Heart left ventricle (tissue), 16 donors: ENCODE measurements around the gene PREX1. TPM values are rescaled to one million over a fixed set of nuclear protein-coding genes. Genes with fewer than 3 reads are reported as not detected.
A peak's percentile ranks its signal among the peaks of the same experiment; 100 is the strongest.

Experiments
- ATAC-seq, 4 donors: fragments of 200-7000 bp; cut with Tn5 transposase; one replicate each; pipeline ENCODE4 v1.9.1; 2020 to 2022; ENCODE audit warnings: moderate library complexity in 4 of 4, mild to moderate bottlenecking in 3 of 4, moderate number of reproducible peaks in 1 of 4
- DNase-seq, 5 donors: peaks; one replicate each; pipeline ENCODE4 v3.0.0-alpha.2; 2020
- H3K27ac ChIP-seq, 12 donors: fragments of 200-600 bp; sonication (generic) in 4 of 12; one replicate each; pipeline versions ENCODE4 v1.5.0 to v1.8.0; 2016 to 2022; ENCODE audit warnings: mild to moderate bottlenecking in 2 of 12
- H3K27me3 ChIP-seq, 9 donors: fragments of 200-600 bp; sonication (generic) in 2 of 9; one replicate each; pipeline versions ENCODE4 v1.5.1 to v1.8.0; 2016 to 2022; ENCODE audit warnings: mild to moderate bottlenecking in 3 of 9
- H3K36me3 ChIP-seq, 9 donors: fragments of 200-600 bp; sonication (generic) in 2 of 9; one replicate each; pipeline versions ENCODE4 v1.5.0 to v1.8.0; 2018 to 2022; ENCODE audit warnings: mild to moderate bottlenecking in 2 of 9
- H3K4me1 ChIP-seq, 12 donors: fragments of 200-600 bp; sonication (generic) in 4 of 12; one replicate each; pipeline versions ENCODE4 v1.5.0 to v1.8.0; 2016 to 2022; ENCODE audit warnings: mild to moderate bottlenecking in 3 of 12
- H3K4me3 ChIP-seq, 12 donors: fragments of 200-600 bp; sonication (generic) in 4 of 12; one replicate each; pipeline versions ENCODE4 v1.5.0 to v1.8.0; 2017 to 2022; ENCODE audit warnings: mild to moderate bottlenecking in 9 of 12, moderate library complexity in 4 of 12
- H3K9me3 ChIP-seq, 12 donors: fragments of 200-600 bp; sonication (generic) in 4 of 12; one replicate each; pipeline versions ENCODE4 v1.5.0 to v1.8.0; 2016 to 2022; ENCODE audit warnings: mild to moderate bottlenecking in 1 of 12
- CTCF ChIP-seq, 12 donors: fragments of 200-600 bp; sonication (generic) in 4 of 12; IDR thresholded peaks; one replicate each; pipeline versions ENCODE4 v1.5.0 to v1.8.0; 2018 to 2022; ENCODE audit warnings: antibody characterized with exemption in 12 of 12, mild to moderate bottlenecking in 5 of 12
- POLR2A ChIP-seq, 2 donors: fragments of 450-650 bp; IDR thresholded peaks; one replicate each; pipeline ENCODE4 v1.6.1; 2017; ENCODE audit warnings: antibody characterized with exemption in 2 of 2, mild to moderate bottlenecking in 2 of 2, moderate library complexity in 2 of 2
- WGBS, 4 donors: extraction: QIAGEN DNeasy Blood & Tissue Kit in 2 of 4; methylation state at CpG; one replicate each; pipeline versions ENCODE4 v1.1.5 to v1.1.7; 2013 to 2018; 5-methylcytosine and 5-hydroxymethylcytosine counted together
- intact Hi-C, 10 donors: fragments of 100-400 bp; cut with DNase I; formaldehyde crosslinking; loops; one replicate each; pipeline versions ENCODE4 v1.11.1 to v1.14.2; 2022
- polyA plus RNA-seq, 2 donors: library from polyadenylated mRNA; stranded (reverse); fragments of 200-250 nt; gene quantifications; one replicate each; pipeline ENCODE4 v1.2.3, GENCODE V29; 2013
- total RNA-seq, 9 donors: library from RNA; depleted of rRNA in 2 of 9; stranded (reverse); fragments of >200 nt in 2 of 9; fragmentation: NEBNext Ultra II Directional in 3 of 9; extraction: Animal tissue kit (Norgen Biotek cat#: 25700) in 3 of 9; gene quantifications; one replicate each; pipeline versions ENCODE4 v1.1.0 to v1.2.4, GENCODE V29; 2016 to 2023
- donor health status: ischemic (EF 13 %, LVEDD 7.1; RV severe dilation, severe dysfunction).
- donor health status: healthy with polysubstance abuse.
- donor health status: DM: no; HTN: yes; CAD: no.
- donor health status: DM: no; HTN: no; CAD: no.
- donor health status: ischemic (EF 25% LVEDD 6.9; RV normal size, moderate dysfunction).
- donor health status: ischemic (EF 25% LVEDD 5.7; RV mildly dilated, moderate dysfunction).
- donor health status: healthy.
- donor health status: DM: yes; HTN: yes; CAD: no.
- donor health status: ischemic (EF 35%, LVEDD 5.7; RV mildly dilated, moderate dysfunction).
- donor health status: nonischemic (EF 11% LVEDD 7.7; RV severe dilation, severe dysfunction).
- donor health status: DM: yes; HTN: yes; CAD: no.
- donor health status: PGD.
- donor health status: ischemic (EF 29% LVEDD 5.4; RV normal size, mild dysfunction).
- donor health status: nonischemic (EF 23%, LVEDD 6.1; RV moderate dilation, normal function).

Gene PREX1
- total and polyA plus RNA-seq, 11 donors = 7.2 to 41.5 (median 11.9) TPM

GRCh38 chr20:48728042-48728825, 99.6 kb downstream of the PREX1 start:
- no peak for ATAC-seq
- intact Hi-C loops = loop anchor here in 1 of 10 donors (1.0 kb wide), 1 partner anchor 17 kb away; no protein-coding TSS in a partner anchor
- 92 to 96% (median 93%) methylated on average over 6 to 9 of the region's 9 CpGs for WGBS, 4 donors
- Histone ChIP-seq H3K4me1 (peaks cover 0 to 52% (median 10%) of the 10 kb centered on the region in 12 donors), H3K9me3 (no peaks in the 10 kb centered on the region), H3K4me3 (no peak overlapping the region), H3K27me3 (no peaks in the 10 kb centered on the region), H3K36me3 (peaks cover 0 to 71% (median 0%) of the 10 kb centered on the region in 9 donors), H3K27ac (no peak overlapping the region)
- TF ChIP-seq POLR2A (IDR thresholded peaks at IDR 0.05) (no peak), CTCF (IDR thresholded peaks at IDR 0.05) (no peak)
- DNase-seq = no peak

- DNase-seq = no peak
- no peak overlapping the region for H3K27ac ChIP-seq
- peaks cover 0 to 64% (median 0%) of the 10 kb centered on the region in 9 donors for H3K36me3 ChIP-seq
- TF ChIP-seq POLR2A (IDR thresholded peaks at IDR 0.05) = no peak
- no peak for TF ChIP-seq CTCF (IDR thresholded peaks at IDR 0.05)
- intact Hi-C loops = no loop called here
- no peaks in the 10 kb centered on the region for H3K9me3 ChIP-seq
- no peaks in the 10 kb centered on the region for H3K27me3 ChIP-seq
- H3K4me3 ChIP-seq = no peak overlapping the region
- ATAC-seq = no peak
- 89 to 94% (median 93%) methylated on average over 6 of the region's 6 CpGs for WGBS, 4 donors
- H3K4me1 ChIP-seq = peaks cover 0 to 52% (median 18%) of the 10 kb centered on the region in 12 donors
Measured at GRCh38 chr20:48727226-48727625, 100.6 kb downstream of the PREX1 start.

GRCh38 chr20:48725555-48725991, 102.2 kb downstream of the PREX1 start:
- Histone ChIP-seq H3K4me3 (no peak overlapping the region), H3K9me3 (no peaks in the 10 kb centered on the region), H3K27me3 (no peaks in the 10 kb centered on the region), H3K4me1 (peaks cover 0 to 63% (median 19%) of the 10 kb centered on the region in 12 donors), H3K27ac (no peak overlapping the region), H3K36me3 (peaks cover 0 to 48% (median 0%) of the 10 kb centered on the region in 9 donors)
- intact Hi-C loops = no loop called here
- no peak for DNase-seq
- no peak for ATAC-seq
- TF ChIP-seq CTCF (IDR thresholded peaks at IDR 0.05) (no peak), POLR2A (IDR thresholded peaks at IDR 0.05) (no peak)
- 82 to 93% (median 89%) methylated on average over 1 to 3 of the region's 3 CpGs for WGBS, 4 donors

GRCh38 chr20:48724891-48725554, 102.8 kb downstream of the PREX1 start:
- intact Hi-C loops = no loop called here
- peaks cover 0 to under 1% (median 0%) of the 10 kb centered on the region in 12 donors for H3K9me3 ChIP-seq
- peaks cover 0 to 68% (median 19%) of the 10 kb centered on the region in 12 donors for H3K4me1 ChIP-seq
- peak overlapping the region in 2 of 12 donors; percentile 60 to 87 for H3K27ac ChIP-seq
- TF ChIP-seq POLR2A (IDR thresholded peaks at IDR 0.05) (no peak), CTCF (IDR thresholded peaks at IDR 0.05) (no peak)
- H3K27me3 ChIP-seq = no peaks in the 10 kb centered on the region
- no peak overlapping the region for H3K4me3 ChIP-seq
- peaks cover 0 to 45% (median 0%) of the 10 kb centered on the region in 9 donors for H3K36me3 ChIP-seq
- ATAC-seq = no peak
- 70 to 87% (median 85%) methylated on average over 10 to 11 of the region's 11 CpGs for WGBS, 4 donors
- no peak for DNase-seq
